ENCODE measurements around the gene VMP1.
"Not testable (repeated sequence)": the region's sequence is repeated elsewhere in the genome, so short reads cannot be mapped to it uniquely, and the experiment has no call there.

VMP1 gene

GRCh38 chr17:59848385-59848668 lies 140.9 kb downstream of the VMP1 start:
- no peak for DNase-seq (ENCODE audit: low read depth)
- no peak overlapping the region for H3K4me3 ChIP-seq (ENCODE audit: low read length)
- no peak for TF ChIP-seq CTCF (conservative IDR thresholded peaks at IDR 0.05; ENCODE audit: low read depth, low read length)

GRCh38 chr17:59848778-59849177 lies 141.3 kb downstream of the VMP1 start:
- no peak for DNase-seq (ENCODE audit: low read depth)
- no peak for TF ChIP-seq CTCF (conservative IDR thresholded peaks at IDR 0.05; ENCODE audit: low read depth, low read length)
- H3K4me3 ChIP-seq (ENCODE audit: low read length): no peak overlapping the region

GRCh38 chr17:59850311-59850710 lies 142.9 kb downstream of the VMP1 start:
- DNase-seq (ENCODE audit: low read depth); H3K4me3 ChIP-seq (ENCODE audit: low read length): not testable (repeated sequence)

- DNase-seq (ENCODE audit: low read depth): no peak
- no peak overlapping the region for H3K4me3 ChIP-seq (ENCODE audit: low read length)
- TF ChIP-seq CTCF (conservative IDR thresholded peaks at IDR 0.05; ENCODE audit: low read depth, low read length): no peak
These were observed 144.3 kb downstream of the VMP1 start for GRCh38 chr17:59851439-59852375.

GRCh38 chr17:59852847-59853167 lies 145.4 kb downstream of the VMP1 start:
- DNase-seq (ENCODE audit: low read depth): not testable (repeated sequence)

GRCh38 chr17:59853168-59853918 lies 145.9 kb downstream of the VMP1 start:
- no peak overlapping the region for H3K4me3 ChIP-seq (ENCODE audit: low read length)
- peak; percentile 55 for TF ChIP-seq CTCF (conservative IDR thresholded peaks at IDR 0.05; ENCODE audit: low read depth, low read length)
- DNase-seq (ENCODE audit: low read depth): no peak

More at GRCh38 chr17:59852847-59853167, 145.4 kb downstream of the VMP1 start:
- H3K4me3 ChIP-seq (ENCODE audit: low read length): not testable (repeated sequence)

- not testable (repeated sequence) for DNase-seq (ENCODE audit: low read depth); H3K4me3 ChIP-seq (ENCODE audit: low read length)
These were observed 146.7 kb downstream of the VMP1 start for GRCh38 chr17:59853919-59854729.

GRCh38 chr17:59856859-59857794 lies 149.7 kb downstream of the VMP1 start:
- H3K4me3 ChIP-seq (ENCODE audit: low read length): no peak overlapping the region
- no peak for DNase-seq (ENCODE audit: low read depth)
- no peak for TF ChIP-seq CTCF (conservative IDR thresholded peaks at IDR 0.05; ENCODE audit: low read depth, low read length)
